ENCODE results near the gene DNAL1. TPM values are rescaled to one million over a fixed set of nuclear protein-coding genes. Genes with fewer than 3 reads are reported as not detected.
A peak's percentile ranks its signal among the peaks of the same experiment; 100 is the strongest.

The DNAL1 gene
- total and polyA plus RNA-seq, 2 of the 4 experiments (the other 2 are of a cell fraction) = 4.5 to 5.4 TPM

DNA sequence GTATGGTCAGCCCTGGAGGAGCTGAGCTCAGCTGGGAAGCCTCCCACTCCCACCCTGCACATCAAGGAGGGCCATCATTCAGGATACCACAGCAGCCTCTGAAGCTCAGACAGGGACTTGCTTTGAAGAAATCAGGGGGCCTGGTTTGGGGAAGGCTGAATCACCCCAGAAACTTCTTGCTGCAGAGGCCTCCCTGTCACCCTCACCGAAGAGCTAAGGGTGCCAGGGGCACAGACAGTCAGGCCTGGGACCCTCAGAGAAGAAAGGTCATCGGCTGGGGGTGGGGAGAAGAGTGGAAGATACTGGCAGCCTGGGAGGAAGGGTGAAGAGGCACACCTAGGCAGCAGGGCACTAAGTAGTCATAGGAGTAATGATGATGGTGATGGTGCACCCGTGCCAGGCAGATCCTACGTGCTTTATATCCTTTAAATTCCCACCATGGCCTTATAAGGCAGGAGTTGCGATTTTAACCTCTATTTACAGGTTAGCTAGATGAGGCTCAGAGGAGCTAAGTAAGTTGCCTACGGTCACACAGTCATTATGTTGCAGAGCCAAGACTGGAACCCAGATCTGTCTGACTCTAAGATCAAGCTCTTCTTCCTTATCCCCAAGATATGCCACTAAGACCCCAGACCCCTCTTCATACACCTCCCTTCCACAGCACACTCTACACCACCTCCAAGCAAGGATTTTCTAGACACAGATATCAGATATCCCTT lies 97.9 kb downstream of the DNAL1 start:
- BruUV-seq (replicated peaks) = no TSS peak
- WGBS, 2 experiments (ENCODE audit: extremely low coverage in 2 of 2, insufficient read length in 1 of 2) = 100% methylated on average over 1 of the region's 6 CpGs; no CpG with 5 or more reads in 1 of the 2 experiments
- no peak for DNase-seq

More for the DNA sequence above, 97.9 kb downstream of the DNAL1 start:
- no peak overlapping the region for H2BK20ac ChIP-seq (ENCODE audit: low read depth, low read length)
- in situ Hi-C loops (cut with MboI; ENCODE audit: low sequenced_read_pairs) (no loop called here), intact Hi-C loops (cut with micrococcal nuclease) (no loop called here), dilution Hi-C loops (cut with HindIII; ENCODE audit: low sequenced_read_pairs, unreplicated experiment) (no loop called here)
- TF ChIP-seq FOS (IDR thresholded peaks at IDR 0.05; ENCODE audit: low read depth, low read length) = no peak
- no peak for TF ChIP-seq RAD21 (IDR thresholded peaks at IDR 0.05; ENCODE audit: low read length)
- no peak for TF ChIP-seq RCOR1 (IDR thresholded peaks at IDR 0.05; ENCODE audit: insufficient replicate concordance, low read length)
- no peak for TF ChIP-seq MXI1 (IDR thresholded peaks at IDR 0.05; ENCODE audit: borderline replicate concordance, low read depth, low read length)
- TF ChIP-seq NFE2L2 (IDR thresholded peaks at IDR 0.05; ENCODE audit: low read depth, low read length) = no peak
- no peak for TF ChIP-seq MAFK (IDR thresholded peaks at IDR 0.05; ENCODE audit: low read depth, low read length)
- TF ChIP-seq POLR2A (IDR thresholded peaks at IDR 0.05; ENCODE audit: low read depth, low read length) = no peak
- TF ChIP-seq MAZ (IDR thresholded peaks at IDR 0.05; ENCODE audit: borderline replicate concordance, low read depth, low read length) = no peak
- TF ChIP-seq RFX5 (IDR thresholded peaks at IDR 0.05; ENCODE audit: low read depth, low read length) = no peak
- TF ChIP-seq SMC3 (IDR thresholded peaks at IDR 0.05; ENCODE audit: low read depth, low read length) = no peak
- TF ChIP-seq, protein P1, sequence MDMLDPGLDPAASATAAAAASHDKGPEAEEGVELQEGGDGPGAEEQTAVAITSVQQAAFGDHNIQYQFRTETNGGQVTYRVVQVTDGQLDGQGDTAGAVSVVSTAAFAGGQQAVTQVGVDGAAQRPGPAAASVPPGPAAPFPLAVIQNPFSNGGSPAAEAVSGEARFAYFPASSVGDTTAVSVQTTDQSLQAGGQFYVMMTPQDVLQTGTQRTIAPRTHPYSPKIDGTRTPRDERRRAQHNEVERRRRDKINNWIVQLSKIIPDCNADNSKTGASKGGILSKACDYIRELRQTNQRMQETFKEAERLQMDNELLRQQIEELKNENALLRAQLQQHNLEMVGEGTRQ (IDR thresholded peaks at IDR 0.05; ENCODE audit: low read depth, low read length) = no peak
- TF ChIP-seq, protein P2, sequence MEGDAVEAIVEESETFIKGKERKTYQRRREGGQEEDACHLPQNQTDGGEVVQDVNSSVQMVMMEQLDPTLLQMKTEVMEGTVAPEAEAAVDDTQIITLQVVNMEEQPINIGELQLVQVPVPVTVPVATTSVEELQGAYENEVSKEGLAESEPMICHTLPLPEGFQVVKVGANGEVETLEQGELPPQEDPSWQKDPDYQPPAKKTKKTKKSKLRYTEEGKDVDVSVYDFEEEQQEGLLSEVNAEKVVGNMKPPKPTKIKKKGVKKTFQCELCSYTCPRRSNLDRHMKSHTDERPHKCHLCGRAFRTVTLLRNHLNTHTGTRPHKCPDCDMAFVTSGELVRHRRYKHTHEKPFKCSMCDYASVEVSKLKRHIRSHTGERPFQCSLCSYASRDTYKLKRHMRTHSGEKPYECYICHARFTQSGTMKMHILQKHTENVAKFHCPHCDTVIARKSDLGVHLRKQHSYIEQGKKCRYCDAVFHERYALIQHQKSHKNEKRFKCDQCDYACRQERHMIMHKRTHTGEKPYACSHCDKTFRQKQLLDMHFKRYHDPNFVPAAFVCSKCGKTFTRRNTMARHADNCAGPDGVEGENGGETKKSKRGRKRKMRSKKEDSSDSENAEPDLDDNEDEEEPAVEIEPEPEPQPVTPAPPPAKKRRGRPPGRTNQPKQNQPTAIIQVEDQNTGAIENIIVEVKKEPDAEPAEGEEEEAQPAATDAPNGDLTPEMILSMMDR (conservative IDR thresholded peaks at IDR 0.05; ENCODE audit: low read depth, low read length) = no peak
- no peak for TF ChIP-seq CEBPB (IDR thresholded peaks at IDR 0.05; ENCODE audit: low read depth, low read length)
- TF ChIP-seq BHLHE40 (IDR thresholded peaks at IDR 0.05; ENCODE audit: low read depth, low read length) = no peak
- H2BK15ac ChIP-seq (ENCODE audit: low read depth, low read length) = no peak overlapping the region
- H3K4me2 ChIP-seq (ENCODE audit: low read depth, low read length) = peak overlapping the region; percentile 93; the same call in 1 of the 2 replicates
- H3K9me3 ChIP-seq (ENCODE audit: control insufficient read depth, insufficient read depth, low read length) = no peaks in the 10 kb centered on the region
- H3K9me1 ChIP-seq (ENCODE audit: insufficient read depth, low read length) = peaks cover 48% of the 10 kb centered on the region
- H3K14ac ChIP-seq (replicated peaks; ENCODE audit: low read depth, low read length) = peak overlapping the region; percentile 84
- no peak for ATAC-seq (ENCODE audit: low read depth)
- peak overlapping the region; percentile 47; the same call in 1 of the 2 replicates for H3K18ac ChIP-seq (ENCODE audit: low read depth, low read length)
- ChIA-PET POLR2A (ENCODE audit: unreplicated experiment) (no interaction called here), CTCF (no interaction called here)
- peak overlapping the region; percentile 73 for H2AFZ ChIP-seq (replicated peaks; ENCODE audit: low read length, poor library complexity)
- peak overlapping the region; percentile 80 for H2BK5ac ChIP-seq (ENCODE audit: low read depth, low read length, poor library complexity, severe bottlenecking)
- peaks cover 15% of the 10 kb centered on the region for H3K36me3 ChIP-seq (ENCODE audit: control insufficient read depth, insufficient read depth, low read length)
- peak overlapping the region; percentile 34; the same call in 1 of the 2 replicates for H4K91ac ChIP-seq (ENCODE audit: insufficient read depth, low read depth, low read length)
- peak overlapping the region; percentile 95 for H3K4ac ChIP-seq (ENCODE audit: low read depth, low read length)
- H3K4me3 ChIP-seq (ENCODE audit: insufficient read depth, low read depth, low read length) = no peak overlapping the region
- H2AK5ac ChIP-seq (ENCODE audit: low read depth, low read length) = peak overlapping the region; percentile 79; the same call in 1 of the 2 replicates
- H3K27ac ChIP-seq (ENCODE audit: insufficient read depth, low read length) = peak overlapping the region; percentile 87
- H3K27me3 ChIP-seq (ENCODE audit: control insufficient read depth, insufficient read depth, low read length) = no peaks in the 10 kb centered on the region
- H3K9ac ChIP-seq (ENCODE audit: low read depth, low read length) = peak overlapping the region; percentile 74; the same call in 1 of the 2 replicates
- H4K8ac ChIP-seq (ENCODE audit: low read depth in 2 of 2, low read length in 2 of 2) = peak overlapping the region in 1 of 2 experiments; percentile 87; a peak in 1 of 4 replicates
- H4K5ac ChIP-seq (ENCODE audit: low read depth, low read length) = no peak overlapping the region
- peaks cover 65% of the 10 kb centered on the region for H3K4me1 ChIP-seq (ENCODE audit: control insufficient read depth, insufficient read depth, low read length)
- H2AK9ac ChIP-seq (replicated peaks; ENCODE audit: low read depth, low read length, poor library complexity) = peak overlapping the region; percentile 83
- H3K23ac ChIP-seq (ENCODE audit: low read depth, low read length) = peak overlapping the region; percentile 87
- 0 out of 2 replicates have a peak overlapping the region, but pooled peaks have one; percentile 78 for H2BK120ac ChIP-seq (ENCODE audit: low read depth, low read length)
- H3K56ac ChIP-seq (ENCODE audit: extremely low read depth, insufficient read depth, low read length) = no peak overlapping the region
- H4K20me1 ChIP-seq (ENCODE audit: insufficient read depth, low read length) = peaks cover 96% of the 10 kb centered on the region
- H3K79me1 ChIP-seq (ENCODE audit: low read depth in 1 of 2, low read length in 2 of 2) = peaks cover 32 to 99% of the 10 kb centered on the region in 2 experiments

All from IMR-90 (cell line).